Natural killer cell treated with Interleukin-12 subunit alpha and Interleukin-12 subunit beta and Interleukin-15 and Interleukin-18, amount 100 ng/mL, for 72 hours (primary cell): Measurements from ENCODE around the gene GALNT14. TPM values are rescaled to one million over a fixed set of nuclear protein-coding genes. Genes with fewer than 3 reads are reported as not detected.
"Not testable (repeated sequence)": the region's sequence is repeated elsewhere in the genome, so short reads cannot be mapped to it uniquely, and the experiment has no call there.

Source experiments
- ATAC-seq, 2 donors: fragments of 150-1000 bp; cut with Tn5 transposase in 1 of 2; sonication (Bioruptor Pico), chemical (Tn5 transposase) in 1 of 2; 2 replicates each; pipeline ENCODE4 v1.10.0; 2021
- DNase-seq: peaks from one replicate; pipeline ENCODE4 v3.0.0; 2022; ENCODE audit warnings: low spot score
- H3K27ac Mint-ChIP-seq, 2 donors: 1 replicate in 1 of 2; 2 replicates in 1 of 2; pipeline ENCODE4 v1.8.0; 2022; ENCODE audit warnings: mixed read lengths in 2 of 2, mild to moderate bottlenecking in 1 of 2, moderate library complexity in 1 of 2
- H3K27me3 Mint-ChIP-seq, 2 donors: 1 replicate in 1 of 2; 2 replicates in 1 of 2; pipeline ENCODE4 v1.8.0; 2022; ENCODE audit warnings: mixed read lengths in 2 of 2
- H3K36me3 Mint-ChIP-seq: one replicate; pipeline ENCODE4 v1.8.0; 2022; ENCODE audit warnings: mixed read lengths
- H3K4me1 Mint-ChIP-seq, 2 donors: 1 replicate in 1 of 2; 2 replicates in 1 of 2; pipeline ENCODE4 v1.8.0; 2022; ENCODE audit warnings: low read depth in 2 of 2, mixed read lengths in 2 of 2, mild to moderate bottlenecking in 1 of 2
- H3K4me3 Mint-ChIP-seq: one replicate; pipeline ENCODE4 v1.8.0; 2022; ENCODE audit warnings: mixed read lengths
- H3K9me3 Mint-ChIP-seq: 2 replicates; pipeline ENCODE4 v1.8.0; 2022; ENCODE audit warnings: mixed read lengths
- total RNA-seq, 2 donors: library from RNA; stranded (reverse); gene quantifications; one replicate each; pipeline ENCODE4 v1.2.3, GENCODE V29; 2022

The GALNT14 gene, protein sequence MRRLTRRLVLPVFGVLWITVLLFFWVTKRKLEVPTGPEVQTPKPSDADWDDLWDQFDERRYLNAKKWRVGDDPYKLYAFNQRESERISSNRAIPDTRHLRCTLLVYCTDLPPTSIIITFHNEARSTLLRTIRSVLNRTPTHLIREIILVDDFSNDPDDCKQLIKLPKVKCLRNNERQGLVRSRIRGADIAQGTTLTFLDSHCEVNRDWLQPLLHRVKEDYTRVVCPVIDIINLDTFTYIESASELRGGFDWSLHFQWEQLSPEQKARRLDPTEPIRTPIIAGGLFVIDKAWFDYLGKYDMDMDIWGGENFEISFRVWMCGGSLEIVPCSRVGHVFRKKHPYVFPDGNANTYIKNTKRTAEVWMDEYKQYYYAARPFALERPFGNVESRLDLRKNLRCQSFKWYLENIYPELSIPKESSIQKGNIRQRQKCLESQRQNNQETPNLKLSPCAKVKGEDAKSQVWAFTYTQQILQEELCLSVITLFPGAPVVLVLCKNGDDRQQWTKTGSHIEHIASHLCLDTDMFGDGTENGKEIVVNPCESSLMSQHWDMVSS
- total RNA-seq, result 1 to 10 TPM in 1 of 2 donors, not detected in 1; 1.3 TPM

DNA sequence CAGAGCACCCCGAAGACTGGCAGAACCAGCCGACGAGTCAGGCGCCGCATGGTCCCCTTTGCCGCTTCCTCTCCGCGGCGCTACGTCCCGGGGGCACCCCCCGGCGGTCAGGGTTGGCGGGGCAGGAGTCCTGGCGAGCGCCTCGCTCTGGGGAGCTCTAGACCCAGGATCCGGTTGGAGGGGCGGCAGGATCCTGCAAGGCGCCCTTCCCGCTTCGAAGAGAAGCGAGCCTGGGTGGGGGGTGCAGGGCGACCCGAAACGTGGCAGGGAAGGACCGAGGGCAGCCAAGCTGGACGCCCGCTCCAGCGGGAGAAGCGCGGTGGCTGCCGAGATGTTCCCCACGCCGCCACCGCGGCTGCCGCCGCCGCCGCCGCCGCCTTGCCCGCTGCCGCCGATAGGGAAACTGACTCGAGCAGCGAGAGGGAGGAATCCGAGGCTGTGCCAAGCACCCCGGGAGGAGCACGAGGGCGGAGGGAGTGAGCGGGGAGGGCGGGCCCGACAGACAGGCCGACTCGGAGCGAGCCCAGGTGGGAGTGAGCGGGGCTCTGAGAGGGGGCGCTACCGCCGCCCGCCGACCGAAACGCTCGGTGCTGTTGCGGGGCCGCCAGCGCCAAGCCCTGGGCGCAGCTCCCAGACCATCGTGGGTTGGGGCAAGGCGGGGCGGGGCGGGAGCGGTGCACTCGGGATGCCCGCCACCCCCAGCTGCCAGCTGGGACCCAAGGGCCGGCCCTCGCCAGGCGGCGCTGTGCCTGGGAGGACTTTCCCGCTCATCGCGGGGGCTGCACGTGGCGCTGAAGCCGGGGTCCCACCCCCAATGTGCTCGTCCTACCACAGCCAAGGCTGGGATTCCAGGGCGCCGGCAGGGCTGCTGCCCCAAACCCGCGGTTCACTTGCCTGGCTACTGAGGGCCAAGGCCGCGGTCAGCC is at the start of gene GALNT14:
GALNT14 (minus strand) TSS at position 404 of the 926 bp plus-strand sequence; CDS start at position 50, 354 bp downstream.
- Mint-ChIP-seq H3K4me1 (peaks cover 0 to 5% of the 10 kb centered on the region in 2 donors), H3K9me3 (no peaks in the 10 kb centered on the region), H3K36me3 (no peaks in the 10 kb centered on the region), H3K27ac (no peak within 1 kb of the TSS), H3K27me3 (peaks cover 40 to 47% of the 10 kb centered on the region in 2 donors), H3K4me3 (peak within 1 kb of the TSS; percentile 53)
- ATAC-seq, result peak; percentile 64 to 69
- DNase-seq, result peak; percentile 63

DNA sequence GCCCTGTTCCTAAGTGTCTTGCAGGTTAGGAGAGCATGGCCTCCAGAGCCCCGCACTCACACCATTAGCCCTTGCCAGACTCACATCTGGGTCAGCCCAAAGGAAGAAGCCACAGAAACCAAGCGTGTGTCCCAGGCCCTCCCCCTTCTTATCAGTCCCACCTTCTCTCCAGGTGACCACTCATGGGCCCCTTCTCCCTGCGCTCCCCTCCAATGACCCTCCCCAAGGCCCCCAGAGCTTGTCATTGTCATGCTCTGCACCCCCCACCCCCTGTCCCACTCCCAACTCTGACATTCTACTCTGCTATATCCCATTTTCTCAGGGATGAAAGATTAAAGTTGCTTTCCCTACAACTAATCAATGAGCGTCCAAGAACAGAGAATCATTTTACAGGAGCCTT is 48.9 kb upstream of the GALNT14 start:
- ATAC-seq (no peak), DNase-seq (no peak)
- Mint-ChIP-seq H3K4me1 (no peaks in the 10 kb centered on the region), H3K9me3 (no peaks in the 10 kb centered on the region), H3K27ac (no peak overlapping the region), H3K36me3 (no peaks in the 10 kb centered on the region), H3K4me3 (no peak overlapping the region), H3K27me3 (peaks cover 0 to 10% of the 10 kb centered on the region in 2 donors)

DNA sequence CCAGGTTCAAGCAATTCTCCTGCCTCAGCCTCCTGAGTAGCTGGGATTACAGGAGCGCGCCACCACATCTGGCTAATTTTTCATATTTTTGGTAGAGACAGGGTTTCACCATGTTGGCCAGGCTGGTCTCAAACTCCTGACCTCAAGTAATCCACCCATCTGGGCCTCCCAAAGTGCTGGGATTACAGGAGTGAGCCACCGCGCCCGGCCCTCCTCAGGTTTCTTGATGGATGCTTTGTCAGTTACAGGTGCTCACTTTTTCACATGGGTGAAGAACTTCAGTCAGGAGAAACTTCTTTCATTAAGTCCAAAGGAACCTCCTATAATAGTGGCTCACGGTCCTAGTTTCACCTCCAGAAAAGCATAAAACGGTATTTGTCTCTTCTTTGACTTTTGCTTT is 45.7 kb upstream of the GALNT14 start:
- H3K36me3 Mint-ChIP-seq, H3K4me3 Mint-ChIP-seq, H3K27ac Mint-ChIP-seq, H3K9me3 Mint-ChIP-seq, H3K4me1 Mint-ChIP-seq, DNase-seq, ATAC-seq: not testable (repeated sequence)
- peaks cover 0 to 10% of the 10 kb centered on the region in 2 donors for H3K27me3 Mint-ChIP-seq

GRCh38 chr2:31176742-31177141 is 38.5 kb upstream of the GALNT14 start:
- Mint-ChIP-seq H3K27me3 (no peaks in the 10 kb centered on the region), H3K4me1 (no peaks in the 10 kb centered on the region), H3K36me3 (no peaks in the 10 kb centered on the region), H3K9me3 (no peaks in the 10 kb centered on the region), H3K27ac (no peak overlapping the region), H3K4me3 (no peak overlapping the region)
- DNase-seq (no peak), ATAC-seq (no peak)

DNA sequence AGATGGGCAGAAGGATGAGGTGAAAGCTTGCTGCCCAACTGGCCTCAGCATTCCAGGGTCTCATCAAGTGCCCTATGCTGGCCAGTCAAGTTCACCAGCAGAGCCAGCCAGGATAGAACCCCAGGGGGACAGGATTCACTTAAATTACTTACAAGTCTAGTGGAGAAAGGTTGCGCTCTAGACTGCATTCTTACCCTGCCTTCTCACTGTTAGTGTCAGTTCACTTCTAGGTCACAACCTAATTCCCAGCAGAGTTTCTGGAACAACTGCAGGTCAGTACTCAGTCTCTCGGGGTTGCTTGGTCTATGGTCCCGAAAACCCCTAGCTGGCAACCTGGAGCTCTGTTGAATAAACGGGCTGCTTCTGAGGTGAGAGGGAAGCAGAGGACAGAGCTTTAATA is 32.9 kb upstream of the GALNT14 start:
- Mint-ChIP-seq H3K4me3 (no peak overlapping the region), H3K27me3 (no peaks in the 10 kb centered on the region), H3K4me1 (no peaks in the 10 kb centered on the region), H3K27ac (no peak overlapping the region), H3K36me3 (no peaks in the 10 kb centered on the region), H3K9me3 (no peaks in the 10 kb centered on the region)
- ATAC-seq (no peak), DNase-seq (no peak)

GRCh38 chr2:31170071-31170698 is 31.9 kb upstream of the GALNT14 start:
- Mint-ChIP-seq H3K4me3 (no peak overlapping the region), H3K9me3 (no peaks in the 10 kb centered on the region), H3K4me1 (peaks cover 0 to under 1% of the 10 kb centered on the region in 2 donors), H3K27ac (no peak overlapping the region), H3K27me3 (no peaks in the 10 kb centered on the region), H3K36me3 (no peaks in the 10 kb centered on the region)
- DNase-seq (no peak), ATAC-seq (peak; percentile 56 to 69)

DNA sequence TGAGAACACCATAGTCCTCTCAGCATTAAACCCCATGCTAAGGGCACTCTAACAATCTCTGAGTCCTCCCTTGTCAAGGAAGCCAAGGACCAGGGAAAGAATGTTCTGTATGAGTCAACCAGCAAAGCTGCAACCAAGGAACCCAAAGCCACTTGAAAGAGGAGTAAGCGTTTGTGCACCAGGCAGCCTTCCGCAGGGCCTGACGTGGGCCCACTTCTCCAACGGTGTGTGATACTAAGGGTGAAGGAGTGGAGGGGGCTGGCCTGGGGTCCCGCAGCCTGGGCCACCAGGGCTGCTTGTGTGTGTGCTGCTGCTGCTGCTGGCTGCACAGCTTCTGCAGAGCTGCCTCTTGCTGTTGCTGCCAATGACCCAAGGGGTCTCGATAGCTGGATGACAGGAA is 30.1 kb upstream of the GALNT14 start:
- Mint-ChIP-seq H3K27me3 (peaks cover 0 to under 1% of the 10 kb centered on the region in 2 donors), H3K4me1 (peaks cover 4 to 5% of the 10 kb centered on the region in 2 donors), H3K27ac (no peak overlapping the region), H3K4me3 (no peak overlapping the region), H3K9me3 (no peaks in the 10 kb centered on the region), H3K36me3 (no peaks in the 10 kb centered on the region)
- ATAC-seq (no peak), DNase-seq (no peak)

DNA sequence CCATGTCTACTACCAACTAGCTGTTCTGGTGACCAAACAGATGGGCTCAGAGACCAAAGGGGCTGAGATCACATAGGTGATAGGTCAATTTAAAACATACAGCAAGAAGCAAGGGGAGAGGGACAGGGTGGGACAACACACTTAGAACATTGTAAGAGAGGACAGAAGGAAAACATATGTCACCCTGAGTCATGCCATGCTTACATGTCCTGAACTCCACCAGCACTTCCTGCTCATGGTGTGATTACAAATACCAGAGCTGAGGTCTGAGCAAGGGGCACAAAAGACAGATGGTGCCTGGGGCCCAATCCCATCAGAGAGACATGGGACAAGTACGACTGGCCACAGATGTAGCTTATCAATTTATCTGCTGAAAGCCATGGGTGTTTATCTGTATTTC is 28.7 kb upstream of the GALNT14 start:
- no peak for ATAC-seq
- Mint-ChIP-seq H3K4me1 (peaks cover 4 to 5% of the 10 kb centered on the region in 2 donors), H3K27ac (no peak overlapping the region), H3K9me3 (no peaks in the 10 kb centered on the region), H3K36me3 (no peaks in the 10 kb centered on the region), H3K27me3 (peaks cover 0 to 6% of the 10 kb centered on the region in 2 donors), H3K4me3 (no peak overlapping the region)
- no peak for DNase-seq

DNA sequence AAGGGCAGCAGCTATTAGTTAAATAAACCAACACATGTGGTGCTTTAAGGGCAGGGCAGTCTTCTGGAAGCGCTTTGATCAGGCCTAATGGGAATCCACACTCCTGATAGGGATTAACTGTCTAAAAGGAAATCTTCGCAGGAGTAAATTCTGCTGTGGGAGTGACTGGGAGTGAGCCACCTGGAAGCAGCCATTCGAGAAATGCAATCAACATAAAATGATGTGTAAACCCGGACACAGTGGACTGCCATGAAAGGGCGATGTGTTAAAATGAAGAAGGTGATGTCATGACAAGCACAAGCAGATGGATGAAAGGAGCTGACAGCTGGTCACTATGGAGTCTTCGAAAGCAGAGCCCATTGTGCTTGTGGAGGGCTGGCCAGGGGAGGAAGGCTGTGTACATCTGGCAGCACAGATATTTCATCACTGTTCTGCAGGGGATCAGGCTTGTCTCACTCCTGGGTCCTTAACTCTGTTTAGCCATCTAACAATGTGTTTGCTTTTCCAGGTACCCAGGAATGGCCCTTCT is 24.8 kb upstream of the GALNT14 start:
- Mint-ChIP-seq H3K27ac (no peak overlapping the region), H3K4me3 (no peak overlapping the region), H3K27me3 (peaks cover 0 to 6% of the 10 kb centered on the region in 2 donors), H3K36me3 (no peaks in the 10 kb centered on the region), H3K9me3 (no peaks in the 10 kb centered on the region), H3K4me1 (peaks cover 4 to 5% of the 10 kb centered on the region in 2 donors)
- DNase-seq (no peak), ATAC-seq (no peak)

- DNase-seq (no peak), ATAC-seq (no peak)
- Mint-ChIP-seq H3K4me1 (peaks cover 4 to 5% of the 10 kb centered on the region in 2 donors), H3K27me3 (peaks cover 5 to 6% of the 10 kb centered on the region in 2 donors), H3K9me3 (no peaks in the 10 kb centered on the region), H3K36me3 (no peaks in the 10 kb centered on the region), H3K27ac (no peak overlapping the region), H3K4me3 (no peak overlapping the region)
These were observed 23.4 kb upstream of the GALNT14 start for GRCh38 chr2:31161637-31162036.

GRCh38 chr2:31151501-31151900 is 13.3 kb upstream of the GALNT14 start:
- H3K4me3 Mint-ChIP-seq, result no peak overlapping the region
- no peak for DNase-seq
- H3K27ac Mint-ChIP-seq, result no peak overlapping the region
- H3K36me3 Mint-ChIP-seq, result no peaks in the 10 kb centered on the region
- no peaks in the 10 kb centered on the region for H3K4me1 Mint-ChIP-seq
- ATAC-seq, result no peak
- no peaks in the 10 kb centered on the region for H3K9me3 Mint-ChIP-seq
- peaks cover 12 to 16% of the 10 kb centered on the region in 2 donors for H3K27me3 Mint-ChIP-seq

- no peak for DNase-seq
- Mint-ChIP-seq H3K9me3 (no peaks in the 10 kb centered on the region), H3K27ac (no peak overlapping the region), H3K4me3 (no peak overlapping the region), H3K36me3 (no peaks in the 10 kb centered on the region), H3K27me3 (peaks cover 12 to 15% of the 10 kb centered on the region in 2 donors), H3K4me1 (no peaks in the 10 kb centered on the region)
- ATAC-seq, result no peak
These were observed 12.0 kb upstream of the GALNT14 start for GRCh38 chr2:31150120-31150670.

DNA sequence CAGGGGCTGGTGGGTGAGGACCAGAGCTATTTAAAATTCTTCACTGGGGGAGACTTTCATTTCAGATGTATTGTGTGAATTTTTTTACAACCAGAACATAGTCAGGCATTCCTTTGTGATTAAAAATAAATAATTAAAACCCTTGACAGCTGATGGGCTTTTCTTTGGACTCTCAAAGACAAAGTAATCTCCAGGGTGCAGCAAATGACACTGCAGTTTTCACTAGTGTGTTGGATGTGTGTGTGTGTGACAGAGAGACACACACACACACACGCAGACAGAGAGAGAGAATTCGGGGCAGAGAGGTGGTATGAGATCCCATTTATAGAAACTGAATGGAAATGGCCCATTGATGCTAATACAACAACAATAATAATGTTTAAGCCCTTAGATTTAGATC is 10.3 kb upstream of the GALNT14 start:
- H3K27me3 Mint-ChIP-seq, result peaks cover 6 to 16% of the 10 kb centered on the region in 2 donors
- no peaks in the 10 kb centered on the region for H3K9me3 Mint-ChIP-seq
- H3K27ac Mint-ChIP-seq, result no peak overlapping the region
- DNase-seq, result no peak
- H3K4me1 Mint-ChIP-seq, result no peaks in the 10 kb centered on the region
- H3K4me3 Mint-ChIP-seq, result no peak overlapping the region
- ATAC-seq, result no peak
- H3K36me3 Mint-ChIP-seq, result no peaks in the 10 kb centered on the region
